GM12892 (cell line): ENCODE measurements around the gene ADD1.

Experiments
- POLR2A ChIP-seq: IDR thresholded peaks from 2 replicates; pipeline ENCODE4 v1.6.1; 2011; ENCODE audit warnings: low read depth, low read length, control low read depth
- POLR2AphosphoS5 ChIP-seq: IDR thresholded peaks from 2 replicates; pipeline ENCODE4 v1.6.1; 2011; ENCODE audit warnings: low read depth, low read length, control low read depth
- TAF1 ChIP-seq: IDR thresholded peaks from 2 replicates; pipeline ENCODE4 v1.6.1; 2011; ENCODE audit warnings: low read depth, mild to moderate bottlenecking, control low read depth, low read length, borderline replicate concordance

DNA sequence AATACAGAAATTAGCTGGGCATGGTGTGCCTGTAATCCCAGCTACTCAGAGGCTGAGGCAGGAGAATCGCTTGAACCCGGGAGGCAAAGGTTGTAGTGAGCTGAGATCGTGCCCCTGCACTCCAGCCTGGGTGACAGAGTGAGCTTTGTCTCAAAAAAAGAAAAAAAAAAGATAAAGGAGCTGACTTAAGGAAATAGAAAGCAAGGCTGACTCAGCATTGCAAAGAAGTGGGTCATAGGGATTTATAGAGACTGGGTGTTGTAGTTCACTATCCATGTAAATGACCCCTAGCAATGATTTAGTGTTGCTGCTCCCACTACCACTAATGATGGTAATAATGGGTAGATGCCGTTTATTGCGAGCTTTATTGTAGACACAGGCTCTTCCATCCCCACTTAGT lies 47.6 kb downstream of the ADD1 start:
- TF ChIP-seq POLR2AphosphoS5 (no peak), POLR2A (no peak), TAF1 (no peak)
